Endothelial cell of umbilical vein (primary cell): ENCODE data around the gene PRR3. TPM values are rescaled to one million over a fixed set of nuclear protein-coding genes. Genes with fewer than 3 reads are reported as not detected.

Source experiments
- BruUV-seq: library from RNA; stranded (reverse); fragments of 400-500 nt; replicated peaks from 2 replicates; lab custom pipeline; 2021; lab: Mats Ljungman, UMichigan
- CTCF ChIA-PET: fragments of 300-600, 350-600 bp; sonication (Branson Sonifier 250); formaldehyde crosslinking; loops from one replicate; lab custom pipeline; 2021; ENCODE audit warnings: antibody characterized with exemption, inconsistent platforms; lab: Charles Lee
- POLR2A ChIA-PET: fragments of 300-600, 350-600 bp; sonication (Branson Sonifier 250); formaldehyde crosslinking; loops from one replicate; lab custom pipeline; 2021; ENCODE audit warnings: antibody characterized with exemption, inconsistent platforms; lab: Charles Lee
- DNase-seq: peaks from one replicate; pipeline ENCODE4 v3.0.0-alpha.2; 2011; ENCODE audit warnings: low read depth, low spot score
- FAIRE-seq: peaks from 2 replicates; lab custom pipeline; 2011; peaks lifted over from hg19 to GRCh38; lab: Jason Lieb, UNC
- H2AFZ ChIP-seq: 2 replicates; pipeline ENCODE4 v1.6.0; 2012; ENCODE audit warnings: low read depth, low read length, control low read depth, inconsistent platforms
- H3K27ac ChIP-seq: 2 replicates; pipeline ENCODE4 v1.5.1; 2011; ENCODE audit warnings: low read depth, mild to moderate bottlenecking, control low read depth, low read length, moderate library complexity; ENCODE audit not compliant: insufficient read depth
- H3K27me3 ChIP-seq, 2 experiments: 2 replicates each; pipeline versions ENCODE4 v1.6.0 to v1.6.1; 2011; ENCODE audit warnings: low read length in 2 of 2, mixed read lengths in 1 of 2; ENCODE audit not compliant: control insufficient read depth in 2 of 2, insufficient read depth in 2 of 2
- H3K36me3 ChIP-seq, 2 experiments: 2 replicates in 1 of 2; 3 replicates in 1 of 2; pipeline ENCODE4 v1.5.1; 2011; ENCODE audit warnings: low read length in 2 of 2, mild to moderate bottlenecking in 1 of 2, moderate library complexity in 1 of 2; ENCODE audit not compliant: control insufficient read depth in 2 of 2, insufficient read depth in 2 of 2; ENCODE audit errors: extremely low read depth in 1 of 2
- H3K4me1 ChIP-seq: 3 replicates; pipeline ENCODE4 v1.5.1; 2011; ENCODE audit warnings: mild to moderate bottlenecking, low read length; ENCODE audit not compliant: control insufficient read depth, insufficient read depth; ENCODE audit errors: extremely low read depth
- H3K4me2 ChIP-seq: 2 replicates; pipeline ENCODE4 v1.6.1; 2011; ENCODE audit warnings: low read length, control low read depth, mixed read lengths; ENCODE audit not compliant: insufficient read depth
- H3K4me3 ChIP-seq, 3 experiments: fragments of 200-600 bp in 1 of 3; sonication (generic), shearing (Covaris generic) in 1 of 3; replicated peaks in 1 of 3; 2 replicates each; pipeline ENCODE4 v1.5.1; 2011 to 2016; ENCODE audit warnings: control low read depth in 3 of 3, low read length in 3 of 3, mild to moderate bottlenecking in 2 of 3, inconsistent platforms in 1 of 3, low read depth in 1 of 3, moderate library complexity in 1 of 3; ENCODE audit not compliant: insufficient read depth in 1 of 3
- H3K79me2 ChIP-seq: 2 replicates; pipeline ENCODE4 v1.6.0; 2012; ENCODE audit warnings: low read length, inconsistent platforms; ENCODE audit not compliant: control insufficient read depth, insufficient read depth
- H3K9ac ChIP-seq: replicated peaks from 2 replicates; pipeline ENCODE3; 2011; ENCODE audit warnings: low read length, control low read depth; ENCODE audit not compliant: insufficient read depth; ENCODE audit errors: extremely low read depth
- H3K9me1 ChIP-seq: replicated peaks from 3 replicates; pipeline ENCODE4 v1.6.0; 2011; ENCODE audit warnings: mild to moderate bottlenecking, low read length; ENCODE audit not compliant: control insufficient read depth, insufficient read depth; ENCODE audit errors: extremely low read depth
- H3K9me3 ChIP-seq: replicated peaks from 2 replicates; pipeline ENCODE4 v1.5.1; 2012; ENCODE audit warnings: low read length, inconsistent platforms; ENCODE audit not compliant: control insufficient read depth, insufficient read depth
- H4K20me1 ChIP-seq: replicated peaks from 2 replicates; pipeline ENCODE3; 2011; ENCODE audit warnings: mild to moderate bottlenecking, low read length; ENCODE audit not compliant: control insufficient read depth, insufficient read depth; ENCODE audit errors: extremely low read depth
- CTCF ChIP-seq, 2 donors: IDR thresholded peaks; 1 replicate in 1 of 2; 2 replicates in 1 of 2; pipeline ENCODE4 v1.5.1; 2011; ENCODE audit warnings: low read length in 2 of 2, mild to moderate bottlenecking in 2 of 2, moderate library complexity in 2 of 2, control low read depth in 1 of 2, inconsistent platforms in 1 of 2, low read depth in 1 of 2; ENCODE audit not compliant: insufficient read depth in 1 of 2; ENCODE audit errors: extremely low read depth in 1 of 2
- EZH2 ChIP-seq: IDR thresholded peaks from 2 replicates; pipeline ENCODE4 v1.6.1; 2012; ENCODE audit warnings: borderline replicate concordance, low read depth, mild to moderate bottlenecking, moderate library complexity, low read length, inconsistent platforms; ENCODE audit not compliant: severe bottlenecking
- FOS ChIP-seq: IDR thresholded peaks from 2 replicates; pipeline ENCODE4 v1.6.1; 2011; ENCODE audit warnings: mild to moderate bottlenecking, low read length, moderate library complexity, borderline replicate concordance; ENCODE audit not compliant: insufficient read depth
- GATA2 ChIP-seq: IDR thresholded peaks from 2 replicates; pipeline ENCODE4 v1.7.0; 2011; ENCODE audit warnings: low read depth, mild to moderate bottlenecking, moderate library complexity, mixed read lengths, low read length; ENCODE audit not compliant: insufficient read length, insufficient read depth
- JUN ChIP-seq: IDR thresholded peaks from 2 replicates; pipeline ENCODE4 v1.6.1; 2011; ENCODE audit warnings: borderline replicate concordance, low read depth; ENCODE audit not compliant: insufficient read length, insufficient read depth
- MAX ChIP-seq: IDR thresholded peaks from 2 replicates; pipeline ENCODE4 v1.6.1; 2011; ENCODE audit not compliant: insufficient read depth, insufficient read length
- MYC ChIP-seq: IDR thresholded peaks from one replicate; pipeline ENCODE4 v1.6.1; 2011; ENCODE audit warnings: mild to moderate bottlenecking, low read depth, low read length
- POLR2A ChIP-seq: IDR thresholded peaks from 2 replicates; pipeline ENCODE4 v1.6.1; 2012; ENCODE audit warnings: low read depth, mild to moderate bottlenecking, control low read depth, low read length
- POLR2AphosphoS5 ChIP-seq: IDR thresholded peaks from 2 replicates; pipeline ENCODE4 v1.6.1; 2012; ENCODE audit warnings: low read depth, mild to moderate bottlenecking, control low read depth, low read length, moderate library complexity; ENCODE audit not compliant: insufficient read depth
- dilution Hi-C: fragments of 300-500 bp; cut with MboI; formaldehyde crosslinking; loops from one replicate; pipeline ENCODE4 v1.15.0; 2019; ENCODE audit warnings: low sequenced_read_pairs; ENCODE audit not compliant: extremely low pct_ligation_motif_present
- intact Hi-C: fragments of 100-400 bp; cut with micrococcal nuclease; formaldehyde crosslinking; loops from one replicate; pipeline ENCODE4 v1.10.0; 2022
- polyA plus RNA-seq, 4 experiments: library from polyadenylated mRNA; depleted of rRNA in 3 of 4; stranded (reverse) in 3 of 4; unstranded in 1 of 4; fragments of >200 nt; gene quantifications; 2 replicates each; pipeline versions ENCODE4 v1.2.1 to v1.2.3, GENCODE V29; 2011 to 2012; ENCODE audit warnings: missing spikeins in 1 of 4
- total RNA-seq: library from RNA; stranded (reverse); gene quantifications from 2 replicates; pipeline ENCODE4 v1.2.3, GENCODE V29; 2021

PRR3 gene
- total and polyA plus RNA-seq, 2 donors (not counting 3 experiments of a cell fraction or from before 2014, with no cell fraction given) = 10.6 to 22.3 TPM

- TF ChIP-seq EZH2 = no peak
- no peak for TF ChIP-seq CTCF (IDR thresholded peaks at IDR 0.05; ENCODE audit: extremely low read depth in 1 of 2, insufficient read depth in 1 of 2, low read depth in 1 of 2, low read length in 2 of 2)
- TF ChIP-seq JUN = no peak
- TF ChIP-seq GATA2 = no peak
- TF ChIP-seq MAX = no peak
- no peak for TF ChIP-seq POLR2A
- TF ChIP-seq POLR2AphosphoS5 = no peak
- no peak for TF ChIP-seq FOS
- TF ChIP-seq MYC = no peak
- no peaks in the 10 kb centered on the region for H4K20me1 ChIP-seq
- dilution Hi-C loops = no loop called here
- no peaks in the 10 kb centered on the region for H3K27me3 ChIP-seq
- H3K9me1 ChIP-seq = no peaks in the 10 kb centered on the region
- POLR2A ChIA-PET = interaction anchor here (0.6 to 2.5 kb wide), 3 partner anchors 10 to 52 kb away, joined by 3 to 9 read pairs (median 5); no protein-coding TSS in a partner anchor
- FAIRE-seq (no peak), DNase-seq (peak; percentile 36)
- H3K4me2 ChIP-seq = peak overlapping the region; percentile 92
- CTCF ChIA-PET = interaction anchor here (1.0 to 13.7 kb wide), 22 partner anchors 9 to 189 kb away, joined by 3 to 522 read pairs (median 12); partner anchors contain the start of genes ABCF1, DHX16, GNL1 and PRR3
- no peaks in the 10 kb centered on the region for H3K9me3 ChIP-seq
- BruUV-seq = no TSS peak
- peak overlapping the region; percentile 78 for H2AFZ ChIP-seq
- peak overlapping the region in 1 of 3 experiments; percentile 47 for H3K4me3 ChIP-seq
- intact Hi-C loops = loop anchor here (5.0 kb wide), 3 partner anchors 130 to 545 kb away; partner anchors contain the start of gene DHX16
- peaks cover 0 to 5% of the 10 kb centered on the region in 2 experiments for H3K36me3 ChIP-seq
- H3K79me2 ChIP-seq = no peaks in the 10 kb centered on the region
- peak overlapping the region; percentile 34 for H3K9ac ChIP-seq
- H3K4me1 ChIP-seq = peaks cover 29% of the 10 kb centered on the region
- H3K27ac ChIP-seq = peak overlapping the region; percentile 81
Observed at GRCh38 chr6:30542404-30542725, 14.7 kb upstream of the PRR3 start.
